ENCODE measurements around the gene C1orf185.

The C1orf185 gene

DNA sequence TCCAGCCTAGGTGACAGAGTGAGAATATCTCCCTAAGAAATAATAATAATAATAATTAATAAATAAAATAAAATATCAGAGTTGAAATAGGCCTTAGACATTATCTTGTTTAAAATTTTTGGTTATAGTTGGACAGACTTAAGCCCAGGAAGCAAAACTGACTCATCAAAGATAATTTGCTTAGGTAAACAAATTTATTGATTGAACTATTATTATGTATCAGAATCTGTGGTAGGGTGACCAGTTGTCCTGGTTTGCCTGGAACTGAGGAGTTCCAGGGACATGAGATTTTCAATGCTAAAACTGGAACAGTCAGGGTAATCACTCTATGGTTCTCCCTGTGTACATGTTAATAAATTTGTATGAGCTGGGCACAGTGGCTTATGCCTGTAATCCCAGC, 86.2 kb downstream of the C1orf185 start:
- no peak for TF ChIP-seq CTCF (conservative IDR thresholded peaks at IDR 0.05; ENCODE audit: low read depth, low read length)
- H3K4me3 ChIP-seq (ENCODE audit: low read length): no peak overlapping the region

DNA sequence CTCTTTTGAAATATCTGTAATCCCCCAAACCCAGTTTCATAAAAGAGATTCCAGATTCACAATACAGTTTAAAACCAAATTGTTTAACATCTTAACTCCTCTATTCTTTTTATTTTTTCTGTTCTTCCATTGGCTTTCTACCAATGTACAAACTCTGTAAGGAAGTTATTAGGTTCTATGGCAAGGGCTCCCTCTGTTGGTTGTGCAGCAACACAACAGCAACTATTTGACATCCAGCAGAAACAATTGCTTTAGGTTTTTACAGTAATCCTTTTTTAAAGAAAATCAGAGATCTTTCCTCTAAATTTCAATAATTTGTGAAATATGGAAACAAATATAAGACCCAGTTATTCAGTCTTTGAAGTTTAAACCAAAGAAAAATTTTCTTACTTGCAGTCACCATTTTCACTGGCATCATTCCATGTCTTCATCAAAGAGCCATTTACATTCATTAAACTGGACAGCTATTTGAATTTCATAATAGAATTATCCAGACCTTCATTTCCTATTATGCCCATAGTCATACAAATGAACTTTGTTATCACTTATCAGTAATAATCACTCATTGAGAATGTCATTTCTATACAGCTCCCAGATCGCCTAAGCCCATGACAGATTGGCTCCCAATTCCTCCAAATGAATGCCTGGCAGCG, 87.5 kb downstream of the C1orf185 start:
- TF ChIP-seq CTCF (conservative IDR thresholded peaks at IDR 0.05; ENCODE audit: low read depth, low read length): peak; percentile 96
- peak; percentile 28 for DNase-seq (ENCODE audit: low read depth)

More for the DNA sequence above, 86.2 kb downstream of the C1orf185 start:
- DNase-seq (ENCODE audit: low read depth): no peak

DNA sequence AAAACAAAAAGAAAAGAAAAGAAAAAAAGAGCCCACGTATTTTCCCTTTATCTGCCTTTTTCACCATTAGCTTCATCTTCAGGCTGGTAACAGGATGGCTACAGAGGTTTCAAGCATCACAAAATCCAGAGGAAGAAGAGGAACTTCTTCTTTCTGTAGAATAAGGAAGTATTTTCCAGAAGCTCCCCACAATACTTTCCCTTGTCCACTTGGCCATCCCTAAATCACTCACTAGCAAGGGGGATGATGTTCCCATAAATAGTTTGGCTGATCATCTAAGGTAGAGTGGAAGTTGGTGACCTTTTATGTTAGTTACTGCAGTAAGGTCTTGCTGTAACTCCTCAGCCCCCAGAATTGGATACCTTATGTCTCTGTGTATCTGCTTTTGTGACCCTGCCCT, 88.9 kb downstream of the C1orf185 start:
- no peak for DNase-seq (ENCODE audit: low read depth)
- no peak for TF ChIP-seq CTCF (conservative IDR thresholded peaks at IDR 0.05; ENCODE audit: low read depth, low read length)
- no peak overlapping the region for H3K4me3 ChIP-seq (ENCODE audit: low read length)

More for the DNA sequence above, 87.5 kb downstream of the C1orf185 start:
- no peak overlapping the region for H3K4me3 ChIP-seq (ENCODE audit: low read length)

DNA sequence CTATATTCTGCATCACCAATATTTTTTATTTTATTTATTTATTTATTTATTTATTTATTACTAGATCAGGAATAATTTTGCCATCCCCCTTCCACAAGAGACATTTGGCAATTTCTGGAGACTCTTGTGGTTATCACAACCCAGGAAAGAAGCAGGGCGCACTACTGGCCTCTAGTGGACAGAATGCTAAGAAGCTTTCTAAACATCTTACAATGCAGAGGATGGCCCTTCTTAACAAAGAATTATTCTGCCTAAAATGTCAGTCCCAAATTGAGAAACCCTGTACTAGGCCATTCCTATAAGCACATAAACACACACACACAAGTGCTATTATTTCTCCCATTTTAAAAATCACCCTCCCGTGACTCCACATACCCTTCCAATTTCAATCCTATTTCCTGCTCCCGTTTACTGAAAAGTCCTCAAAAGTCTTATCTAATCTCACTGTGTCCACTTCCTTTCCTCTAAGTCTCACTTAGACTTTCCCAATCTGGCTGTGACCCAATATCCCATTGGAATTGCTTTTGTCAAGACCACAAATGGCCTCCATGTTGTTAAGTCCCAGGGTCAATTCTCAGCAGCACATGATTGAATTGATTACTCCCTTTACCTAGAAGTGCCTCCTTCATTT, 90.3 kb downstream of the C1orf185 start:
- no peak overlapping the region for H3K4me3 ChIP-seq (ENCODE audit: low read length)
- peak; percentile 8 for DNase-seq (ENCODE audit: low read depth)
- peak; percentile 91 for TF ChIP-seq CTCF (conservative IDR thresholded peaks at IDR 0.05; ENCODE audit: low read depth, low read length)

DNA sequence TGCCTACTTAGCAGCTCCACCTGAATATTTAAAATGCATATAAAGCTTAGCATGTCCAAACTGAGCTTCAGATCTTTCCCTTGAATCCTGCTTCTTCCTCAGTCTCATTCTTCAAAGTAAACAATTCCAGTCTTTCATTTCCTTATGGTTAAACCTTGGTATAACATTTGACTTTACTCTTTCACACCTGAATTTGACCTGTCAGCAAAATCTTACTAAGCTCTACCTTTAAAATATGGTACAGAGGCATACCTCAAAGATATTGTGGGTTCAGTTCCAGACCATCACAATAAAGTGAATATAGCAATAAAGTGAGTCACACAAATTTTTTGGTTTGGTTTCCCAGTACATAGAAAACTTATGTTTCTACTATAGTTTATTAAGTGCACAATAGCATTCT, 91.5 kb downstream of the C1orf185 start:
- no peak overlapping the region for H3K4me3 ChIP-seq (ENCODE audit: low read length)
- no peak for DNase-seq (ENCODE audit: low read depth)
- no peak for TF ChIP-seq CTCF (conservative IDR thresholded peaks at IDR 0.05; ENCODE audit: low read depth, low read length)
